ENCODE measurements around the gene CFAP161.
"Not testable (repeated sequence)": the region's sequence is repeated elsewhere in the genome, so short reads cannot be mapped to it uniquely, and the experiment has no call there.

CFAP161 gene

GRCh38 chr15:81107889-81108288 lies 26.2 kb upstream of the CFAP161 start:
- no peak for DNase-seq (ENCODE audit: low spot score)

GRCh38 chr15:81108427-81108826 lies 25.6 kb upstream of the CFAP161 start:
- DNase-seq (ENCODE audit: low spot score): no peak

GRCh38 chr15:81111018-81111417 lies 23.1 kb upstream of the CFAP161 start:
- DNase-seq (ENCODE audit: low spot score): no peak

- DNase-seq (ENCODE audit: low spot score): no peak
These were observed 22.3 kb upstream of the CFAP161 start for GRCh38 chr15:81111510-81112470.

- no peak for DNase-seq (ENCODE audit: low spot score)
These were observed 20.8 kb upstream of the CFAP161 start for GRCh38 chr15:81113204-81113657.

- DNase-seq (ENCODE audit: low spot score): no peak
These were observed 20.2 kb upstream of the CFAP161 start for GRCh38 chr15:81113861-81114291.

GRCh38 chr15:81115054-81115939 lies 18.8 kb upstream of the CFAP161 start:
- DNase-seq (ENCODE audit: low spot score): no peak

GRCh38 chr15:81117136-81117535 lies 16.9 kb upstream of the CFAP161 start:
- no peak for DNase-seq (ENCODE audit: low spot score)

- DNase-seq (ENCODE audit: low spot score): no peak
These were observed 16.5 kb upstream of the CFAP161 start for GRCh38 chr15:81117581-81117980.

GRCh38 chr15:81118361-81118760 lies 15.7 kb upstream of the CFAP161 start:
- no peak for DNase-seq (ENCODE audit: low spot score)

GRCh38 chr15:81120069-81120468 lies 14.0 kb upstream of the CFAP161 start:
- no peak for DNase-seq (ENCODE audit: low spot score)

DNA sequence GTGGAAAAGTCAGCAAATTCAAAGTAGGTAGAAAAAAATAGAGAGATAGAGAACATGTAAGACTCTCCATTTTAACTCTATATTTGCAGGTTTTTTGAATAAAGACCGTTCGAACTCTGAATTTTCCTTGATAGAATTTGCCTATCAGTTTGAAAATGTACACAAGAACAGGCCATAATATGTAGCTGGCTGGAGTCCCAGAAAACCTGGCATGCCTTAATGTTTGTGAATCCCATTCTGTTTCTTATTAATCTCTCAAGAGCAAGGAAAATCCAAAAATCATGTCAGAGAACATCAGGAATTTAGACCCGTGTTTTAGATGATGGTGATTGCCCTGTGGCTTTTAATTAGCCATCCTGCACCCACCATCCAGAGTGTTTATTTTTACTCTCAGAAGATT lies 7.2 kb upstream of the CFAP161 start:
- no peak for DNase-seq (ENCODE audit: low spot score)

DNA sequence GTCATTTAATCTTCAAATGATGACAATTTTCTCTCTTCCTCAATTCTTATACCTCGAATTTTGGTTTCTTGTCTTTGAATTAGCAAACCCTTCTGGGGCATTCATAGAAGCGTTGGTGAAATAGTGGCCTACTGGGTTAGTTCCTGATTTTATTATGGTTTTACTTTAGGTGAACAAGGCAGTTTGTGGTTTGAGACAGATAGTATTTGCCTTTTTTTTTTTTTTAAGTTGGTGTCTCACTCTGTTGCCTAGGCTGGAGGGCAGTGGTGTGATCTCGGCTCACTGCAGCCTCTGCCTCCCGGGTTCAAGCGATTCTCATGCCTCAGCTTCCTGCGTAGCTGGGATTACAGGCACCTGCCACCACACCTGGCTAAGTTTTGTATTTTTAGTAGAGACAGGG lies 7.4 kb downstream of the CFAP161 start:
- not testable (repeated sequence) for DNase-seq (ENCODE audit: low spot score)

GRCh38 chr15:81146006-81146405 lies 11.9 kb downstream of the CFAP161 start:
- DNase-seq (ENCODE audit: low spot score): no peak

- no peak for DNase-seq (ENCODE audit: low spot score)
These were observed 12.4 kb downstream of the CFAP161 start for GRCh38 chr15:81146466-81146865.

DNA sequence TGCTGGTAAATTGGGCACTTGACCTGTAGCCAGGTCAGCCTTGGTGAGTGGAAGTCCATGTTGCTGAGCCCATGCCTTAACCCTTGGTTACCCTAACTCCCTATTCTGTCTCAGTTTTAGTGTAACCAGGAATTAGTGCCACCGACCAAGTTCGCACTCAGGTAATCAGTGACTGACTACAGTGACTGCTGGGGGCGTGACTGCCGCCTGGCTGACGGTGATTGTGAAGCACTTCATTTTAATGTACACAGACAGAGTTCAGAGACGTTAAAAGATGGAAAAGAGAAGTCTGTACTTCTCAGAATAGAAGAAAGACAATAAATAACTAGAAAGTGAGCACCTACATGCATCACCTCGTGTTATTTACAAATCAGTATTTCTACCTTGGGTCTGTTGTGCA lies 17.3 kb downstream of the CFAP161 start:
- DNase-seq (ENCODE audit: low spot score): no peak

- DNase-seq (ENCODE audit: low spot score): no peak
These were observed 18.3 kb downstream of the CFAP161 start for GRCh38 chr15:81152339-81152738.

DNA sequence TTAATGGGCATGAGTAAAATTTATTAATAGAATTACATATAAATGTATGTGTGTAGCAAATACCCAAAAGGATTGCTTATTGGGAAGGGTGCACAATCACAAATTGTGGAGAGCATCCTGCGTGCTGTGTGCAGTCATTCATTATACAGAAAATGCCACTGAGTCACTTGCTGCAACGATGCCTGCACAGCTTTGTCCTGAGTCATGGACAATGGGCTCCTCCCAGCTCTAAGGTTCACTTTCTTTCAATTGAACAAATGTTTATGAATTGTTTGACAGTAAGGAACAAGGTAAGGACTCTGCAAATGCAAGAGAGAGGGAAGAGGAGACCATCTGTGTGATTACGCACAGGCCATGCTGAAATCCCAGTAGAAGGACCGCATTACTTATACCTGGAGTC lies 18.7 kb downstream of the CFAP161 start:
- no peak for DNase-seq (ENCODE audit: low spot score)

- DNase-seq (ENCODE audit: low spot score): peak; percentile 20
These were observed 21.5 kb downstream of the CFAP161 start for GRCh38 chr15:81155375-81156218.

DNA sequence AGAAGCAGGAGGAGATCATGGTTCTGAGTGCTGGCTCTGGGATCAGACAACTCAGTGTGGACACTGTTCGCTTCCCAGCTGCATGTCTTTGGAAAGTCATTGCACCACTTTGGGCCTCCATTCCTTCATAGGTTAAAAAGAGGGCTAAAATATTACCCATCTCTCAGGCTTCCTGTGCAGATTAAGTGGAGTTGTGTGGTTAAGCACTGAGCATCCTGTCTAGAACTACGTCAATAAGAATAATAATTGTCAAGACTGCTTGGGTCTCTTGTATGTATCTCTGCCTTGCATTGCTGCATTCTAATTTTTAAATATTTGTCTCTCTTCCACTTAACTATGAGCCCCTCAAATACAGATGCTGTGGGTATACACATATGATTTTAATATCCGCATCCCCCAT lies 22.3 kb downstream of the CFAP161 start:
- no peak for DNase-seq (ENCODE audit: low spot score)

DNA sequence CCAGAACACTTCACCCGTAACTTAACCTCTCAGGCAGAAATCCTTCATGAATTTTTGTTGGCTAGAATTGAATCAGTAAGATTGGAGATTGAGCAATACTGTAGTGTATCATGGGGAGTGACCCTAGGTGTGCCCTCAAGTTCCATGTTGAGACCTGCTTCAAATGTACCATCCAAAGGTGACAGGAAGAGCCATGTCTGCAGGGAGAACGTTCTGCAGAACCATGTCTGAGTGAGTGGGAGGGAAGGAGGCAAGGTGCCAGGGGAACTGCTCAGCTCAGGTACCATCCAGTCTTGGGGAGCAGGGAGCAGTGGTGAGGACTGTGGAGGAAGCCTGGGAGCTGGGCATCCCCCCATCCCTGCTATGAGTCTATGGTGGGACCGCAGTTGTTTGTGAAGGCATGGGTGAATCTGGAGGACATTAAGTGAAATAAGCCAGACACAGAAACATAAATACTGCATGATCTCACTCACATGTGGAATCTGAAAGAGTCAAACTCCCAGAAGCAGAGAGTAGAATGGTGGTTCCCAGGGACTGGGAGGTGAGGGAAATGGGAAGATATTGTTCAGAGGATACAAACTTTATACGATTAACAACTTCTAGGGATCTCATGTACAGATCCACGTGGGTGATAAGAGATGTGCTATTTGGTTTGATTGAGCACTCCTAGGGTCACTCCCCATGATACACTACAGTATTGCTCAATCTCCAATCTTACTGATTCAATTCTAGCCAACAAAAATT lies 23.3 kb downstream of the CFAP161 start:
- DNase-seq (ENCODE audit: low spot score): no peak

All from HuH-7.5 (cell line).